Adrenal gland (tissue), 12 donors: ENCODE results near the gene DSCAML1. TPM values are rescaled to one million over a fixed set of nuclear protein-coding genes. Genes with fewer than 3 reads are reported as not detected.

Experiments
- DNase-seq, 7 donors: peaks; one replicate each; pipeline ENCODE4 v3.0.0-alpha.2; 2019 to 2020
- H3K27ac ChIP-seq, 5 donors: fragments of 200-600 bp; sonication (generic) in 4 of 5; 1 replicate in 3 of 5; 2 replicates in 2 of 5; pipeline versions ENCODE4 v1.5.1 to v1.8.0; 2016 to 2020; ENCODE audit warnings: mild to moderate bottlenecking in 1 of 5
- H3K27me3 ChIP-seq: fragments of 200-600 bp; 2 replicates; pipeline ENCODE4 v1.8.0; 2021
- H3K36me3 ChIP-seq, 2 donors: fragments of 200-600 bp; replicated peaks in 1 of 2; 1 replicate in 1 of 2; 2 replicates in 1 of 2; pipeline versions ENCODE4 v1.5.1 to v1.8.0; 2018 to 2022
- H3K4me1 ChIP-seq, 2 donors: fragments of 200-600 bp; replicated peaks in 1 of 2; 1 replicate in 1 of 2; 2 replicates in 1 of 2; pipeline versions ENCODE4 v1.5.1 to v1.8.0; 2018 to 2021
- H3K4me3 ChIP-seq, 4 donors: fragments of 200-600 bp; sonication (generic) in 3 of 4; one replicate each; pipeline ENCODE4 v1.5.1; 2016 to 2018
- H3K9me3 ChIP-seq, 3 donors: fragments of 200-600 bp; sonication (generic) in 1 of 3; replicated peaks in 1 of 3; 1 replicate in 2 of 3; 2 replicates in 1 of 3; pipeline versions ENCODE4 v1.5.1 to v1.8.0; 2016 to 2021
- CTCF ChIP-seq, 6 experiments: fragments of 450-650 bp in 4 of 6; fragments of 200-600 bp in 2 of 6; sonication (generic) in 1 of 6; IDR thresholded peaks; 1 replicate in 5 of 6; 2 replicates in 1 of 6; pipeline versions ENCODE4 v1.5.1 to v1.8.0; 2016 to 2021; ENCODE audit warnings: antibody characterized with exemption in 6 of 6, mild to moderate bottlenecking in 2 of 6, moderate library complexity in 1 of 6
- POLR2A ChIP-seq, 2 donors: fragments of 450-650 bp; IDR thresholded peaks; one replicate each; pipeline ENCODE4 v1.6.1; 2017; ENCODE audit warnings: antibody characterized with exemption in 2 of 2, mild to moderate bottlenecking in 2 of 2, moderate library complexity in 1 of 2
- WGBS, 4 donors: extraction: QIAGEN DNeasy Blood & Tissue Kit in 2 of 4; methylation state at CpG; one replicate each; pipeline versions ENCODE4 v1.1.5 to v1.1.7; 2013 to 2017; 5-methylcytosine and 5-hydroxymethylcytosine counted together
- intact Hi-C, 2 donors: fragments of 100-400 bp; cut with DNase I; formaldehyde crosslinking; loops; one replicate each; pipeline versions ENCODE4 v1.14.1 to v1.15.0; 2022 to 2023
- polyA plus RNA-seq, 3 donors: library from polyadenylated mRNA; stranded (reverse); fragments of 200-250 nt in 2 of 3; fragments of 350-450 nt in 1 of 3; fragmentation: Illumina TruSeq in 1 of 3; extraction: RNeasy Lipid Tissue Mini Kit (QIAGEN cat#74804) in 1 of 3; gene quantifications; one replicate each; pipeline ENCODE4 v1.2.3, GENCODE V29; 2013 to 2014
- total RNA-seq, 9 donors: library from RNA; depleted of rRNA in 4 of 9; stranded (reverse); fragments of >200 nt in 4 of 9; fragments of 120-200 nt in 1 of 9; fragmentation: NEBNext Ultra II Directional in 1 of 9; extraction: Animal tissue kit (Norgen Biotek cat#: 25700) in 1 of 9; gene quantifications; one replicate each; pipeline versions ENCODE4 v1.1.0 to v1.2.4, GENCODE V29; 2013 to 2023
- donor health status: healthy with polysubstance abuse.
- donor health status: Bipolar disorder and iron deficiency.
- donor health status: DM: yes; HTN: yes; CAD: no.
- donor health status: DM: no; HTN: no; CAD: no.
- donor health status: DM: no; HTN: no; CAD: no.
- donor health status: DM: yes; HTN: yes; CAD: no.

The DSCAML1 gene
- total and polyA plus RNA-seq, 12 donors, result 0.09 to 1.9 (median 0.55) TPM; not detected in 1

DNA sequence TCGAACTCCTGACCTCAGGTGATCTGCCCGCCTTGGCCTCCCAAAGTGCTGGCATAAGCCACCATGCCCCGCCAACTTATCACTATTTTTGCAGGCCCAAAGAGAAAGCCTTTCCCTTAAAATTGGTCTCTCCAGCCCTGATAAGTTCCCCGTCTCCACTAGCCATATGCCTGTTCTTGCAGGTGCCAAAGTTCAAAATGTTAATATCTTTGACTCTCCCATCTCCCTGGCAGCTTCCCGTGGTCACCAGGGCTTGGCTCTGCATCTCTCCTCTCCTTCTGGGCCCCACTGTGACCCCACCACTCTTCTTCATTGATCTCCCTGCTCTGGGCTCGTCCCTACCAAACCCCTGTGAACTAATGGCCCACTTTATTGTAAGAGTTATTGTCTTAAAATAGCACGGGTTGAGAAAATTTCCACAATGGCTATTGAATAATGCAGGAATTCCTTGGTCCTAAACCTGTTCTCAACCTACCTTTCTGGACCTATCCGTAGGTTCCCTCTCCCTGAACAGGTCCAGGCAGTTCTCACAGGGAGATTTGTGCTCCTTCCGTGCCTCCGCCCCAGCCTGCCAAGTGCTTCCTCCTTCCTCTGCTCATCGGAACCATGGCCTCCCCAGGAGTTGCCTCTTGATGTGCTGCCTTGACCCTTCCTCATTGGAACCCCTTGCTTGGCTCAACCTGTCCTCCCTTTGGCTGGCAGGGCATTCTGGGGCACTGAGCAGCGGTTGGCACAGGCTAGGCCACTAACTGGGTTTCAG is 147.5 kb downstream of the DSCAML1 start:
- Histone ChIP-seq H3K4me3 (no peak overlapping the region), H3K36me3 (no peaks in the 10 kb centered on the region), H3K27ac (no peak overlapping the region), H3K9me3 (no peaks in the 10 kb centered on the region), H3K4me1 (no peaks in the 10 kb centered on the region), H3K27me3 (peaks cover 5% of the 10 kb centered on the region)
- intact Hi-C loops, result no loop called here
- DNase-seq, result no peak
- WGBS, 4 donors, result 90 to 95% (median 92%) methylated on average over 11 to 12 of the region's 12 CpGs
- TF ChIP-seq CTCF (IDR thresholded peaks at IDR 0.05) (no peak), POLR2A (IDR thresholded peaks at IDR 0.05) (no peak)

GRCh38 chr11:117647872-117648271 is 149.1 kb downstream of the DSCAML1 start:
- Histone ChIP-seq H3K27me3 (peaks cover 5% of the 10 kb centered on the region), H3K4me1 (no peaks in the 10 kb centered on the region), H3K27ac (no peak overlapping the region), H3K36me3 (no peaks in the 10 kb centered on the region), H3K4me3 (no peak overlapping the region), H3K9me3 (no peaks in the 10 kb centered on the region)
- no peak for DNase-seq
- TF ChIP-seq POLR2A (IDR thresholded peaks at IDR 0.05) (no peak), CTCF (IDR thresholded peaks at IDR 0.05) (no peak)
- WGBS, 4 donors, result 86 to 94% (median 90%) methylated on average over 7 to 8 of the region's 8 CpGs
- intact Hi-C loops, result no loop called here

DNA sequence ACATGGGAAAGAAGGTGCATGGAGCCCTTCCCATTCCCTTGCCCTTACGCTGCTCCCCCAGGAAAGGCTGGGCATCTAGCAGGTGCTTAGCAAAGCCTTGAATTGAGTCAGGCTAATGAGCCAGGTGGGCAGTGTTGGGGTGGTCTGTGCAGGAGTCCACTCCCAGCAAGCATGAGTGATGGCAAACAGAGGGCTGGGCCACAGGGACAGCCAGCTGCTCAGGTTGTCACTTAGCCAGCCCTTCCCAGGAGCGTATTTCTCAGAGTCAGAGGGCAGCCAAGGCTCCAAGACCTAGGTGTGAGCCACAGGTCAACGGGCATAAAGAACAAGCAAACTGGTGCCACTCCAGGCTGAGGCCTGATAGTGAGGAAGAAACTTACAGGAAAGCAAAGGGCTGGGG is 149.8 kb downstream of the DSCAML1 start:
- no peak overlapping the region for H3K4me3 ChIP-seq
- no peak overlapping the region for H3K27ac ChIP-seq
- no peak for DNase-seq
- H3K27me3 ChIP-seq, result peaks cover 5% of the 10 kb centered on the region
- 86 to 94% (median 89%) methylated on average over 3 of the region's 3 CpGs for WGBS, 4 donors
- intact Hi-C loops, result no loop called here
- H3K36me3 ChIP-seq, result no peaks in the 10 kb centered on the region
- no peaks in the 10 kb centered on the region for H3K9me3 ChIP-seq
- no peak for TF ChIP-seq CTCF (IDR thresholded peaks at IDR 0.05)
- no peak for TF ChIP-seq POLR2A (IDR thresholded peaks at IDR 0.05)
- H3K4me1 ChIP-seq, result no peaks in the 10 kb centered on the region

- H3K4me3 ChIP-seq, result no peak overlapping the region
- no peaks in the 10 kb centered on the region for H3K9me3 ChIP-seq
- no peaks in the 10 kb centered on the region for H3K36me3 ChIP-seq
- H3K27me3 ChIP-seq, result peaks cover 5% of the 10 kb centered on the region
- intact Hi-C loops, result no loop called here
- H3K27ac ChIP-seq, result no peak overlapping the region
- WGBS, 4 donors, result 69 to 86% (median 81%) methylated on average over 6 of the region's 6 CpGs
- no peak for DNase-seq
- no peak for TF ChIP-seq POLR2A (IDR thresholded peaks at IDR 0.05)
- TF ChIP-seq CTCF (IDR thresholded peaks at IDR 0.05), result no peak
- no peaks in the 10 kb centered on the region for H3K4me1 ChIP-seq
Measured at GRCh38 chr11:117646411-117646810, 150.6 kb downstream of the DSCAML1 start.
